Right kidney (tissue), 1 donor: Measurements from ENCODE around the gene GIT2.
"Not testable (repeated sequence)": the region's sequence is repeated elsewhere in the genome, so short reads cannot be mapped to it uniquely, and the experiment has no call there.

Source experiments
- DNase-seq: peaks from one replicate; pipeline ENCODE4 v3.0.0-alpha.2; 2016

GIT2 gene

DNA sequence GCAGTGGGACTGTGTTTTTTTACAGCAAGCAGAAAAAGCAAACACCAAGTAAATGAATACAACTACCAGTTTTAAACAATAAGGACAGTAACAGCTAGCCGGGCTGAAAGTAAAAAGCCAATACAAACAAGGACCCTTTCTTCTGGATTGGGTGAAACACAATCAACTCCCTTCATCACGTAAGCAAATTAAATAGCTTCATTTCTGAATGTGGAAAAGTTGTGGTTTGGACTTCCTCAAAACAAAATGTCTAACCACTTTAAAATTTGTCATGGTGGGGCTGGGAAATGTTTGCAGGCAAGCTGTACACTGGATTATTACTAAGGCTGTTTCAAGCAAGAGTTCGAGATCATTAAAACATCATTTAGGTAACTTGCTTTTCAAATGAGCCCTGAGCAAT is 48.6 kb downstream of the GIT2 start:
- no peak for DNase-seq

DNA sequence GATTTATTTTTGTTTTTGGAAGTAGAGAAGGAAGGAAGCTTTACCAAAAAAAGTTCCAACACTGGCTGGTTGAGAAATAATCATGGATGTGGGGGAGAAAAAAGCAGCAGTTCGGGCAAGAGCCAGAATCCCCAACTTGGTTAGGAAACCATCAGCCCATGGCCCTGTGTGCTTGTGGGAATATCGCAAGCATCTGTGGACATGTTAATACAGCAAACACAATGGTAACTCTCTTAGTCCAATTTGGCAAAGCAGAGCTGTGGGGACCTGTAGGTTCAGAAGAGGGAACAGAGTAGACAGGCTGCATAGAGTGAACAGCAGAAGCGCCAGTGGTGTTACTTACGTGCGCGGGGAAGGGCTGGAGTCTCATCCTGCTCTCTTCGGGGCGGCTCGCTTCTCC is 49.3 kb downstream of the GIT2 start:
- DNase-seq = no peak

DNA sequence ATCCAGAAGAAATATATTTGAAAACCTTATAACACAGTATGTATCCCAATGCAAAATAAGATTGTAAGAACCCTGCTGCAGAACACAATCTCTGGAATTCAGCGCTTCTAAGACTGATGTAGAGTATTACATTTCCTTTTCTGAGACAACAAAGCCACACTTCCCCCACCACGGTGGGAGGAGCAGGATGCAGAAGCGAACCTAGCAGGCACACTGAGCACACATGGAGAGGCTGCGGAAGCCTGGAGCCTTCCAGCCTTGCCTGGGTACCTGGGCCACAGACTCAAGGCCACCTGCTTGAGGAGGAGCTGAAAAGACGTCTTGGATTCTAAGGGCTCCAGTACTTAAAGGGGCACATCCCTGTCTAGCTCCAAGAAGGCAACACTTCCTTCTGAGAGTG is 49.7 kb downstream of the GIT2 start:
- peak; percentile 28 for DNase-seq

GRCh38 chr12:109944561-109945359 is 51.4 kb downstream of the GIT2 start:
- DNase-seq = peak; percentile 44

DNA sequence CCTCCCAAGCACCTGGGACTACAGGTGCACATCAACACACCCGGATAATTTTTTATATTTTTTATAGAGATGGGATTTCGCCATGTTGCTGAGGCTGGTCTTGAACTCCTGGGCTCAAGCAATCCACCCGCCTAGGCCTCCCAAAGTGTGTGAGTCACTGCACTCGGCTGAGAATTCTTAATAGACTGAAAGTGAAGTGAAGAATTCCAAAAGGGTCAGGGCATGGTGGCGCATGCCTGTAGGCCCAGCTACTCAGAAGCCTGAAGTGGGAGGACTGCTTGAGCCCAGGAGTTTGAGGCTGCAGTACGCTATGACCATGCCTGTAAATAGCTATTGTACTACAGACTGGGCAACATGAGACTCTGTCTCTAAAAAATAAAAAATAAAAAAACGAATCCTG is 52.4 kb downstream of the GIT2 start:
- no peak for DNase-seq

DNA sequence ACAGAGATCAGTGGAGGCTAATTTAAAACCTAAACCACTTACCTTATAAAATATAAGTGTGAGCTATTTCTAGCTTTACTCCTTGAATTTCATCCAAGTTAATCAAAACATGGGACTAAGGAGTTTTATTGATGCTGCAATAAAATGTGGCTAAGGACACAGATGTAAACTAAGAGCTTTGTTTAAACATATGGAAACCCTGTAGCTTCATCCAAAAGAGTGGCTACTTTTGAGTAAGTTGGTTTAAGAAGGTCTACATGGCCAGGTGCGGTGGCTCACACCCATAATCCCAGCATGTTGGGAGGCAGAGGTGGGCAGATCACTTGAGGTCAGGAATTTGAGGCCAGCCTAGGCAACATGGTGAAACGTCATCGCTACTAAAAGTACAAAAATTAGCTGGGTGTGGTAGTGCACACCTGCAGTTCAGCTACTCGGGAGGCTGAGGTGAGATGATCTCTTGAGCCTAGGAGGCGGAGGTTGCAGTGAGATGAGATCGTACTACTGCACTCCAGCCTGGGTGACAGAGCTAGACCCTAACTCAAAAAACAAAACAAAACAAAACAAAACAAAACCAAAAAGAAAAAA is 55.7 kb downstream of the GIT2 start:
- DNase-seq = no peak

DNA sequence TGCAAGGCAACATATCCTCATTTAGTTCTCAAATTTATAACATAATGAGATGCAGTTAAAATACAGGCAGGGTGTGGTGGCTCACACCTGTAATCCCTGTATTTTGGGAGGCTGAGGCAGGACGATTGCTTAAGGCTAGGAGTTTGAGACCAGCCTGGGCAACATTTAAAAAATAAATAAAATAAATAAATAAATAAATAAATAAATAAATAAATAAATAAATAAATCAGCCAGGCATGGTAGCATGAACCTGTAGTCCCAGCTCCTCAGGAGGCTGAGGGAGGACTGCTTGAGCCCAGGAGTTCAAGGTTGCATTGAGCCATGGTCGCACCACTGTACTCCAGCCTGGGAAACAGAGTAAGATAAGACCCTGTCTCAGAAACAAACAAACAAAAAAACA is 56.7 kb downstream of the GIT2 start:
- DNase-seq = no peak

- DNase-seq = no peak
Observed at GRCh38 chr12:109938947-109939346, 57.2 kb downstream of the GIT2 start.

- DNase-seq = no peak
Observed at GRCh38 chr12:109937371-109937770, 58.8 kb downstream of the GIT2 start.

- no peak for DNase-seq
Observed at GRCh38 chr12:109934026-109934425, 62.1 kb downstream of the GIT2 start.

DNA sequence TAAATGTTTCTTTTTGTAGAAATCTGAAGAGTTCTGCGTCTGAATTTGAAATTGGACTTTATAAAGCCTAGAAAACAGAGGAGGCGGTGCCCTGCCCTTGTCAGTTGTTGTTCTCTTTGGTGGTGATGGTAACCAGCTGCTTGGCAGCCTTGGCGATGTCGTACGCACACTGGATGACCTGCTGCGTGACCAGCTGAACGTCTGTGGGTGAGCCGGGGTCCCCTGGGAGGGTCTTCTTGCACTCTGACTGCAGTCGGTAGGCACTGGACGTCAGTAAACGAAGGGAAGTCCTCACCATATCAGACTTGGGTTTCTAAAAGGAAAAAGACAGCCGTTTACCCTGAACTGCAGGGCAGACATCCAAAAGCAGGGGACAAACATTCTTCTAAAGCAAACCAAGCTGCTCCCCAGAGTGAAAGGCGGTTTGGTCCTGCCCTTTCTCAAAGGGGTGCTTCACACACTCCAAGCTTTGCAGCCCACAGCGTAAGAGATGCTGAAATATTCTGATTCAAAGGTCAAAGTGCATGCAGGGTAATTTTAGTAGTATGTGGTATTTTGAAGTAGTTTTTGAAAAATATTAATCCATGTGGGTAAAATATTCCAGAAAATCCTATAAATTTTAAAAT is 63.2 kb downstream of the GIT2 start:
- no peak for DNase-seq

- no peak for DNase-seq
Observed at GRCh38 chr12:109931143-109931542, 65.0 kb downstream of the GIT2 start.

- no peak for DNase-seq
Observed at GRCh38 chr12:109930028-109930800, 66.0 kb downstream of the GIT2 start.

DNA sequence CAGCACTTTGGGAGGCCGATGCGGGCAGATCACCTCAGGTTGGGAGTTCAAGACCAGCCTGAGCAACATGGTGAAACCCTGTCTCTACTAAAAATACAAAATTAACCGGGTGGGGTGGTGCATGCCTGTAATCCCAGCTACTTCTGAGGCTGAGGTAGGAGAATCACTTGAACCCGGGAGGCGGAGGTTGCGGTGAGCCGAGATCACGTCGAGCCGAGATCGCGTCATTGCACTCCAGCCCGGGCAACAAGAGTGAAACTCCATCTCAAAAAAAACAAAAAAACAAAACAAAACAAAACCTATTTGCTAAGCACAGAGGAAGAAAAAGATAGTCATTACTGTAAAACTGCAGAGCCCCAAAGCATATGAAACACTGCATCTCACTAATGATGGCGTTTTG is 66.8 kb downstream of the GIT2 start:
- DNase-seq = not testable (repeated sequence)

- DNase-seq = no peak
Observed at GRCh38 chr12:109928058-109928656, 68.0 kb downstream of the GIT2 start.

DNA sequence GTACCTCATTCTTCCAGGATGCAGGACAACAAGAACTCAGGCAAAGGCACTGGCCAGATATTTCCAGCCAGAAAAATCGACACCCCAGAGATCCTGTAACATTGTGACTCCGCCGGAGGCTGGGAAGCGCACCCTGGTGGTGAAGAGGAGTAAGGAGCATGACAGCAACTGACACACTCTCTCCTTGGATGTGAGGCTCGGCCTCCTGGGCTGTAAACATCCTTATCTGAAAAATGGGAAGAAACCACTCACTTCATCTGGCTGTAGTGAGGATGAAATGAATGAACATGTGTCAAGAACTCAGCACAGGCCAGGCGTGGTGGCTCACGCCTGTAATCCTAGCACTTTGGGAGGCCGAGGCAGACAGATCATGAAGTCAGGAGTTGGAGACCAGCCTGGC is 68.5 kb downstream of the GIT2 start:
- DNase-seq = no peak

- no peak for DNase-seq
Observed at GRCh38 chr12:109926488-109927210, 69.5 kb downstream of the GIT2 start.

DNA sequence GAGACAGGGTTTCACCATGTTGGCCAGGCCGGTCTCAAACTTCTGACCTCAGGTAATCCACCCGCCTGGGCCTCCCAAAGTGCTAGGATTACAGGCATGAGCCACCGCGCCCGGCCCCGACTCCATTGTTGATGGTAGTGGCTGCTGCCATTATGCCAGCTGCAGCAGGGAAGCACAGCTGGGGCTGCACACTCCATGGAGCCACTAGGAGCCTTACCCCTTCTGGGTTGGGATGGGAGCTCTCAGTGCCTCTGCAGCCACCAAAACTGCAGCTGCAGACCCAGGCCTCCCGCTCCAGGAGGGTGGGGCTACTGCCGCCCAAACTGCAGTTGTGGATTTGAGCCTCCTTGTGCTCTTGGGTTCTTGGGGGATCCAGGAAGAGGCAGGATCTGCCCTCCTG is 70.2 kb downstream of the GIT2 start:
- no peak for DNase-seq

- peak; percentile 54 for DNase-seq
Observed at GRCh38 chr12:109925185-109925840, 70.9 kb downstream of the GIT2 start.

DNA sequence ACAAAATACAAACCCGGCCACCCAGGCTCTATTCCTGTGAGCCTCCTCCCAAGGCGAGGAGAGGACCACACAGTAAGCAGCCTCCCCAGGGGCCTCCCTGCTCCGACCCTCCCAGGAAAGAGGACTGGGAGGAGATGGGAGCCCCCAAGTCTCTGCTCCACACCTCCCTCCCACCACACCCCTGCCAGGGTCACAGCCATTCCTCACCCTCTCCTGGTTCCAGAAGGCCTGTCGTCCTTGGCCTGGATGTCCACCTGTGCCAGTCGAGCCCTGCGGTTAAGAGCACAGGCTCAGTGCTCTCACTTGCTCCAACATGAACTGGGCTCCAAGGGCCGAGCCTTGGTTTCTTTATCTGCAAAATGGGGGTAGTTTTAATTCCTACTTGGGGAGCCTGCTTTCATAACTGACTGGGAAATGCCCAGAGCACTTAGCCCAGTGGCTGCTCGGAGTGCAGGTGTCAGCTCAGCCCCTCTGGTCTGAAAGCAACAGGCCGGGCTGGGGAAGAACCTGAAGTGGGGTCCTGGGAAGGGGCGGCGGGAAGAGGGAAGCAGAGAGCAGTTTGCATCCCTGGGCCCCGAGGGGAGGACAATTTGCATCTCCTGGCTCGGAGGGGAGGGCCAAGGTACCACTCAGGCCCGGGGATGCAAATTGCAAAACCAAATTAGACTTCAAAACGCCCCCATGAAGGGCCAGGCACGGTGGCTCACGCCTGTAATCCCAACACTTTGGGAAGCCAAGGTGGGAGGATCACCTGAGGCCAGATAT is 72.5 kb downstream of the GIT2 start:
- no peak for DNase-seq

- DNase-seq = no peak
Observed at GRCh38 chr12:109923038-109923437, 73.1 kb downstream of the GIT2 start.
